ENCODE data around the gene TRAF3. TPM values are rescaled to one million over a fixed set of nuclear protein-coding genes. Genes with fewer than 3 reads are reported as not detected.
A peak's percentile ranks its signal among the peaks of the same experiment; 100 is the strongest.
"Not testable (repeated sequence)": the region's sequence is repeated elsewhere in the genome, so short reads cannot be mapped to it uniquely, and the experiment has no call there.

Gene TRAF3
- total RNA-seq, 1 experiment from 2014 or later: 11.5 TPM

DNA sequence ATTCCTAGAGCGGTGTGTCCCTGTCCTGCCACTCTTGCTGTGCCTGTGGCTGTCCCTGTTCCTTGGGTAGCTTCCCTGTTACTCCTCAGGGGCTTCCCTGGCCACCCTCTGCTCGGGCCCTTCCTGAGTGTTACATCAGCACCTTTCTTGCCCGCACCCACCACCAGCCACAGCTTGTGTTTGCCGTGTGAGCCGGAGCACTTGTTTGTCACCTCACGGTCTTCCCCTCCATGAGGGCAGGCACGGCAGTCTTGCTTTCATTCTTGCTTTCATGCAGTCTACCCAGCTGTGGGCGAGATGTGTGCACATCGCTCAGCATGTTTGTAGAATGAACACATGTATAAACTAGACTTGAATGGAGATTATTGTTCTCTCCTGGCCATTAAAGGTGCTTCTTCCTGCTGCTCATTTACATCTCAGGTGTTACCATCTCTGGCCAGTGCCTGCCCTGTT is 42.0 kb downstream of the TRAF3 start:
- Histone ChIP-seq H3K36me3 (replicated peaks; ENCODE audit: control insufficient read depth, insufficient read depth, low read length) (no peaks in the 10 kb centered on the region), H3K27me3 (ENCODE audit: control insufficient read depth, insufficient read depth, low read length) (no peaks in the 10 kb centered on the region), H3K4me3 (ENCODE audit: insufficient read depth, low read depth, low read length) (no peak overlapping the region)
- no peak for DNase-seq

DNA sequence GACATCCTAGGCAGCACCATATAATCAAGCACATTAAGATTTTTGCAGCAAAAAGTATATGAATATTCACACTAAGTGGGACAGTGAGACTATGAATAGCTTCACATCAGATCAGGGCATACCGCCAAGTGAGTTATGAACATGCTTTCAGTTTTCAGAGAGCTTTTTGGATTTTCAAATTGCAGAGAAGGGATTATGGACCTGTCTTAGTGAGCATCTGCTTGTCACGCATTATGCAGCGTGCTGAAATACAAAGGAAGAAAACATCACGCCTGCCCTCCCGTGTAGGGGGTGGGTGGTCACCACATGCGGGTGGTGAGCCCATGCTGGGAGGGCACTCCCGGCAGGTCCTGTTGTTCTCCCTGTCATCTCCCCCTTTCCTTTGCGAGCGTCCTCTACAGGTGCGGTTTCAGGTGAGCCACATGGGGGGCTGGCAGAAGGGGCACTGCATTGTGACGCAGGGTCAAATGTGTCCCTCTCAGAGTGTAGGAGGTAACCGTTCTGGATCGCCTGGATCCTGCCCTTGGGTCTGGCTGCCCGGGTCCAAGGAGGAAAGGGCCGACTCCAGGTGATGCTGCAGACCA is 42.6 kb downstream of the TRAF3 start:
- no peak for DNase-seq
- no peaks in the 10 kb centered on the region for H3K27me3 ChIP-seq (ENCODE audit: control insufficient read depth, insufficient read depth, low read length)

DNA sequence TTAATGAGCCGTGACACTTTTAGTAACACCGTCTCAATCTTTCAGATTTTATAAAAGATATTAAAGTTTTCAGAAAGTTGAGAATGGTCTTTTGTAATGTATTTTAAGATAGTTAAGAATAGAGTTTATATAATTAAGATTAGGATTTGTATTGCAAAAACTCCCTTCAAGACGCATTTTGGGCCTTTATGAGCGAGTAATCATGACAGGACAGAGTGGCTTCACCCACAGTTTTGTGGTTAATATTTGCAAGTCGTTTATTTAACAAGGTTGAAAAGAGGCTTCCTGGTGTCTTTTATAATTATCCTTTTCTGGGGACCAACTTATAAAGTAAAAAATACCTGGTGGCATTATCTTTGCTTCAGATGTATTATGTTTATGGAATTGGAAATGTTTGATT is 44.0 kb downstream of the TRAF3 start:
- Histone ChIP-seq H3K4me3 (ENCODE audit: insufficient read depth, low read depth, low read length) (no peak overlapping the region), H3K36me3 (replicated peaks; ENCODE audit: control insufficient read depth, insufficient read depth, low read length) (no peaks in the 10 kb centered on the region), H3K27me3 (ENCODE audit: control insufficient read depth, insufficient read depth, low read length) (no peaks in the 10 kb centered on the region)
- DNase-seq: no peak

More for the DNA sequence above, 42.6 kb downstream of the TRAF3 start:
- Histone ChIP-seq H3K36me3 (replicated peaks; ENCODE audit: control insufficient read depth, insufficient read depth, low read length) (no peaks in the 10 kb centered on the region), H3K4me3 (ENCODE audit: insufficient read depth, low read depth, low read length) (no peak overlapping the region)

DNA sequence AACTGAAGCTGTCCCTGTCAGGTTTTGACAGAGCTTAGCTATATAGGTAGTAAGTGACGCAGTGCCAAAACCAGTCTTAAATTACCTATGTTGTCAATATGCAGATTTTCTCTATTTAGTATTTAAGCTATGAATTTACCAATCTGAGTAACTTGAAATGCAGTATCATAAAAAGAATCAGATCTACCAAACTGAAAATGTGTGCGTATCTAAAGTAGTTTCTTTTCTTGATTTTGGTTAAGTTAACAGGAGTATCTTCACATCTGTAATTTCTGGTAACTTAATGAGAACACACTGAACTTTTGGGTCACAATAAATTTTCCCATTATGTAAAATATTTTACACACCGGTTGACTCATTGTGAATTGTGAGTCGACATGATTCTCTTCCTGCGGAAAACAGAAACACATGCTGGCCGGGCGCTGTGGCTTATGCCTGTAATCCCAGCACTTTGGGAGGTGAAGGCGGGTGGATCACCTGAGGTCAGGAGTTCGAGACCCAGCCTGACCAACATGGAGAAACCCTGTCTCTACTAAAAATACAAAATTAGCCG is 45.1 kb downstream of the TRAF3 start:
- Histone ChIP-seq H3K36me3 (replicated peaks; ENCODE audit: control insufficient read depth, insufficient read depth, low read length) (no peaks in the 10 kb centered on the region), H3K4me3 (ENCODE audit: insufficient read depth, low read depth, low read length) (no peak overlapping the region), H3K27me3 (ENCODE audit: control insufficient read depth, insufficient read depth, low read length) (no peaks in the 10 kb centered on the region)
- DNase-seq: no peak

DNA sequence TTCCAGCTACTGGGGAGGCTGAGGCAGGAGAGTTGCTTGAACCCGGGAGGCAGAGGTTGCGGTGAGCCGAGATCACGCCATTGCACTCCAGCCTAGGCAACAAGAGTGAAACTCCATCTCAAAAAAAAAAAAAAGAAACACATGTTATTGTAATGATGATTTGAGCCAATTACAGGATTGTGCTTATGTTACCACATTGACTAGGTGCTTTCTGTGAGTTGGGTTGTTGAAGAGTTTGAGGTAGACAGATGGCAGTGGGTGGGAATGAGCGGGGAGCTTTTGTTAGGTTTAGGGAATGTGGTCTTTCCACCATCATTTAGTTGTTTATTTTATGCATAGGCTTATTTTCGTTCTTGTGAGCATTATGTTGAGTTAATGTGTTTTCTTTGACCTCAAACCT is 45.6 kb downstream of the TRAF3 start:
- not testable (repeated sequence) for H3K36me3 ChIP-seq (replicated peaks; ENCODE audit: control insufficient read depth, insufficient read depth, low read length); DNase-seq; H3K4me3 ChIP-seq (ENCODE audit: insufficient read depth, low read depth, low read length); H3K27me3 ChIP-seq (ENCODE audit: control insufficient read depth, insufficient read depth, low read length)

DNA sequence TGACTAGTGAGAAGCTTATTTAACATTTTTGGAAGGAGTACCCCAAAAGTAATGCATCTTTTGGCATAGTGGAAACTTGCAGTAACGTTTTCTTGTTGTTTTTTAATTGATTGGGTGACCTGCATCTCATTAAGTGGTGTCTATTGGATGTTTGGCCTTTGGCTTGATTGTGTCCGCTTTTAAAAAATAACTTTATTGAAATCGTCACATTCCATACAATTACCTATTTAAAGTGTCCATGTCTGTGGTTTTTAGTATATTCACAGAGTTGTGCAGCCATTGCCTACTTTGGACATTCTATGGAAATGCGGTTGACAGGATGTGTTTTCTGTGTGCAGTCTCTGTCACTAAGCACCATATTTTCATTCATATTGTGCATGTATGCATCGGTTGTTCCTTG is 46.3 kb downstream of the TRAF3 start:
- Histone ChIP-seq H3K36me3 (replicated peaks; ENCODE audit: control insufficient read depth, insufficient read depth, low read length) (no peaks in the 10 kb centered on the region), H3K4me3 (ENCODE audit: insufficient read depth, low read depth, low read length) (no peak overlapping the region), H3K27me3 (ENCODE audit: control insufficient read depth, insufficient read depth, low read length) (no peaks in the 10 kb centered on the region)

DNA sequence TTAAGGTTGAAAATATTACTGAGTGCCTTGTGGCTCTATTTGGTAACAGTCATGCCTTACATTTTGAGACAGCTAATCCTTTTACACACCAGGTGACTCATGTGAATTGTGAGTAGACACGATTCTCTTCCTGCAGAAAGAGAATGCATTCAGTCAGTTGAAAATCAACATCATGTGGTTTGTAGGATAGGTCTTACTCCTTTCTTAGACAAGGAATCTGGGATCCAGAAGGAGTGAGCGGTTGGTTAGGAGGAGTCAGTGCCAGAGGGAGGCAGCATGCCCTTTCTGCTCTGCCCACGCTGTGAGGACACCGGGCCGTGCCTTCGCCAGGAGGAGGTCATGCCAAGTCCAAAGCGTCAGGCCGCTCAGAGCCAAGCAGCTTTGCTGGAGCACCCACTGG is 47.6 kb downstream of the TRAF3 start:
- no peak overlapping the region for H3K4me3 ChIP-seq (ENCODE audit: insufficient read depth, low read depth, low read length)
- H3K27me3 ChIP-seq (ENCODE audit: control insufficient read depth, insufficient read depth, low read length): no peaks in the 10 kb centered on the region
- H3K36me3 ChIP-seq (replicated peaks; ENCODE audit: control insufficient read depth, insufficient read depth, low read length): no peaks in the 10 kb centered on the region
- no peak for DNase-seq

More for the DNA sequence above, 46.3 kb downstream of the TRAF3 start:
- DNase-seq: no peak

DNA sequence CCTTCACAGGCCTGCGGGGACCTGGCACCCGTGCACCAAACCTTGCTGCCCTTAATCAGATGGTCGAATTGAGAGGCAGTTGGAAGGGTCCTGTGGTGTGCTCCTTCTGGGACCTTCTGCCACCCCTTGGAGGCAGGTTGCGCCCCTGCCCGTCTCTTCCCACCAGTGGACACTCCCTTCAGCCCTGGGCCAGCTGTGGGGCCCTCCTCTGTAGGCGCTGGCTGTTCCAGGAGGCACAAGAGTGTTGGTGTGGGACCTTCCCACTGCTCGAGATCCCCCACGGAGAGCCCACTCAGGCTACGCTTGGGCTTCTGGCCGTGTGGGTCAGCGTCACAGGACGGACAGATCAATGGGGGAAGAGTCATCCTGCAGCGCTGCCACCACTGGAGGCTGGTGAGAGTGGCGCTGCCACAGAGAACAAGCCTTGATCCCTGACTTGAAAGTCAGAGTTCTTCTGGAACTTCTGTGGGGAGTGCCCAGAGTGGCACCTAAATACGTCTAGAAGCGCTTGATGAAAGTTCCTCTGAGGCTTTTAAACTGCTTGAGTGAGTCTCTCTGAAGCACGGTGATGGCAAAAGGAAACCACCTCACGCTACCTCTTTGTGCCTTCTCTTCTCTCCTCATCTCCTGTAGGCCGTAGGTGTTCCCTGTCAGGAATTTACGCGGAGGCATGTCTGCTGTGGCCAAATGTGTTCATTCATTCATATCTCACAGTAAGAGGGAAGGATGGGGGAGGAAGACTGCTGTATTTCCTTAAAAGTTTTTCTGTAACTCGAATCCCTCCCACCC is 48.3 kb downstream of the TRAF3 start:
- DNase-seq: no peak
- Histone ChIP-seq H3K27me3 (ENCODE audit: control insufficient read depth, insufficient read depth, low read length) (no peaks in the 10 kb centered on the region), H3K4me3 (ENCODE audit: insufficient read depth, low read depth, low read length) (no peak overlapping the region), H3K36me3 (replicated peaks; ENCODE audit: control insufficient read depth, insufficient read depth, low read length) (no peaks in the 10 kb centered on the region)

DNA sequence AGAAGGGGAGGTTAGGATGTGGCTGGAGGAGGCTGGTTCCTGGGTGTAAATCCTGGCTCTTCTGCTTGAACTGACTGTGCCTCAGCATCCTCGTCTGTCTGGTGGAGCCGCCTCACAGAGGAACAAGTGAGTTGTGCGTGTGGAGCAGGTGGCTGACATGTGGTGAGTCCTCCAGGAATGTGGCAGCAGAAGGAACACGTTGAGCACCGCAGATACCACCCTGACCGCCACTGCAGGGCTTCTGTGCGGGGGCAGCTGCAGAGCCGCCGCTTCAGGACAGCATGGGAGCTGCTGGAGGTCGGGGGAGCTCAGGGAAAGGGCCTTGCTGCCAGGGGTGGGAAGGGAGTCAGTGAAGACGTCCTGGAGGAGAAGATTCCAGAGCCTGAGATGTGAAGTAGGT is 48.9 kb downstream of the TRAF3 start:
- no peaks in the 10 kb centered on the region for H3K36me3 ChIP-seq (replicated peaks; ENCODE audit: control insufficient read depth, insufficient read depth, low read length)
- no peaks in the 10 kb centered on the region for H3K27me3 ChIP-seq (ENCODE audit: control insufficient read depth, insufficient read depth, low read length)
- no peak overlapping the region for H3K4me3 ChIP-seq (ENCODE audit: insufficient read depth, low read depth, low read length)
- DNase-seq: peak; percentile 43

DNA sequence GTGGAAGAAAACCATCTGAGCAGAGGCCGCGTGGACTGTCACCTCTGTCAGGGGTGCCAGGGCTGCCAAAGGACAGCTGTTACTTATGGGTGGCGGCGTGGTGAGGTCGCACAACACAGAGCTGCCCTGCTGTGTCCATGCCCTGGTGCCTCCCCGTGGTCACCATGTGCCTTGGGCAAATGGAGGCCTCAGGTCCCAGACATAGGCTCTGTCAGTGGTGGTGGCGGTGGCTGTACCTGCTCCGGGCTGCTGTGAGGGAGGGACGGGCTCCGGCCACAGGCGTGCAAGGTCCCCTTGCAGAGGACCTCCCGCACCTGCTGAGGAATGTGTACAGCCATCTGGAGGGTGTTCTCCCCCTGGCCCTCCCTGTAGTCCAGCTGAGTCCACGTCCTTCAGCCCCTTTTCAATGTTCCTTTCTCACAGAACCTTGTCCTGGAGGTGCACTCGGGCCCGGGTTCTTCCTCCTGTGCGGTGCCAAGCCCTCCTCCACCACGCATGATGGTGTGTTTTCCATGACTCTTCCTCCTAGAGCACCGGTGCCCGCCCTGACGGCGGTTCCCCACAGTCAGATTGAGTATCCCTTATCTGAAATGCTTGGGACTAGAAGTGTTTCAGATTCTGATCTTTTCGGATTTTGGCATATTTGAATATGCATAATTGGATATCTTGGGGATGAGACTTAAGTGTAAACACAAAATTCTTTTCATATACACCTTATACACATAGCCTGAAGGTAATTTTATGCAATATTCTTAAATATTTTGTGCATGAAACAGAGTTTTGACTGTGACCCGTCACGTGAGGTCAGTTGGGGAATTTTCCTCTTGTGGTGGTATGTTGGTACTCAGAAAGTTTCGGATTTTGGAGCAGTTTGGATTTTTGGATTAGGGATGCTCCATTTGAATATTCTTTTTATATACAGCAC is 49.8 kb downstream of the TRAF3 start:
- Histone ChIP-seq H3K4me3 (ENCODE audit: insufficient read depth, low read depth, low read length) (no peak overlapping the region), H3K36me3 (replicated peaks; ENCODE audit: control insufficient read depth, insufficient read depth, low read length) (no peaks in the 10 kb centered on the region), H3K27me3 (ENCODE audit: control insufficient read depth, insufficient read depth, low read length) (no peaks in the 10 kb centered on the region)
- no peak for DNase-seq

DNA sequence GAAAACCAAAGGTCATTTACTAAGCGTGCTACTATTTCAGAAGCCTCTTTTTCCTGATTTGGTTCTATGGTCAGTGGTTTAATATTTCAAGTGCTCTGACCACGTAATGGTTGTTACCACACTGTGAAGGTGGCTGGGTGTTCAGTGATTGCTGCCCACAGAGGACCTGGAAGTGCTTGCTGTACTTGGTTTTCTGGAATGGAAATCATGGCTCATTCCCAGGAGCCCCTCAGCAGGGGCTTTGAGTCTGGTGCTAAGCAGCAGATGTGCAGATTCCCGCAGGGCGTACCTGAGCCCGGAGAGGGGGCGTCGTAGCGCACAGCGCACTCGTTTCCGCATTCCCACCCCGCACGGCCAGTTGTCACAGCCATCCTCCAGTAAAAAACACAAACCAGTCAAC is 50.5 kb downstream of the TRAF3 start:
- H3K27me3 ChIP-seq (ENCODE audit: control insufficient read depth, insufficient read depth, low read length): no peaks in the 10 kb centered on the region
- peak; percentile 47 for DNase-seq
- no peaks in the 10 kb centered on the region for H3K36me3 ChIP-seq (replicated peaks; ENCODE audit: control insufficient read depth, insufficient read depth, low read length)
- H3K4me3 ChIP-seq (ENCODE audit: insufficient read depth, low read depth, low read length): no peak overlapping the region

DNA sequence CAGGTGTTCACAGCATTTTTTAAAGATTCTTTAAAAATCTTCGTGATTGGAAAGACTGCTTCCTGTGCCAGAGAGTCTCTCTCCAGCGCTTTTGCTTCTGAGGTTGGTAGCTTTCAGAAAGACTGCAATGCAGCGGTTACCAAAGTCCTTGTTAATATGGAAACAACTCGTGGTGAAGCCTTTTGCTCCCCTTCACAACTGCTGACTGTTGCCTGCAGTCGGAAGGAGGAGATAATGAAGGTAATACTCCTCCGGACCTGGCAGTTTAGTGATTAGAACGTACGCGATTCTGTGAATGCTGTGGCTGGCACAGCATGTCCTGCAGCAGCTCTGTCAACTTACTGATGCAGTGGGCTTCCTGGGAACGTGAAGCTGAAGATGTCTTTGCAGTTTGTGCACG is 50.9 kb downstream of the TRAF3 start:
- no peaks in the 10 kb centered on the region for H3K27me3 ChIP-seq (ENCODE audit: control insufficient read depth, insufficient read depth, low read length)
- no peaks in the 10 kb centered on the region for H3K36me3 ChIP-seq (replicated peaks; ENCODE audit: control insufficient read depth, insufficient read depth, low read length)
- DNase-seq: no peak
- no peak overlapping the region for H3K4me3 ChIP-seq (ENCODE audit: insufficient read depth, low read depth, low read length)

DNA sequence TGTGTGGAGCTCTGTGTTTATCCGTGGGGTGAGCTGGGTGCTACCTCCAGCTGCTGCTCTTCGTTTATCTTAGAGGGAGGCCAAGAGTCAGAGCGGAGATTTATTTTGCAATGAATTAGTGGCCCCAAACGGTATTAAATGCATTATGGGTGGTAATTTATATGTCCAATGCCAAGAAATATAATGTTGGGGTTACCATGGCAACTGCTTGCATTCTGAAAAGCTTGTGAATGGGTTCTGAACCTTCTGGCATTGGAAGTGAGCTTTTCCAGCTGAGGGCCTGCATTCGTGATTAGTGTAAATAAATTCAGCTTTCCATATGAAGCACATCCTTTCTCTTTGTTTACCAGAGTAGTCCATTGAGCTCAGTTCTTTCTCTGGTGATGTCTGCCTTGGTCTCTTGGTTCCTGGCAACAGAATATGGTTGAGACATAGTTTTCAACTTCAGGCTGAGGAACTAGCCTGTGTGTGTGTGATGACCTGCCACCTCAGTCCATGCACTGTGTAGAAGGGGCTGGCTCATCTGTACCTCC is 51.8 kb downstream of the TRAF3 start:
- H3K27me3 ChIP-seq (ENCODE audit: control insufficient read depth, insufficient read depth, low read length): no peaks in the 10 kb centered on the region
- no peak for DNase-seq
- no peak overlapping the region for H3K4me3 ChIP-seq (ENCODE audit: insufficient read depth, low read depth, low read length)
- no peaks in the 10 kb centered on the region for H3K36me3 ChIP-seq (replicated peaks; ENCODE audit: control insufficient read depth, insufficient read depth, low read length)

DNA sequence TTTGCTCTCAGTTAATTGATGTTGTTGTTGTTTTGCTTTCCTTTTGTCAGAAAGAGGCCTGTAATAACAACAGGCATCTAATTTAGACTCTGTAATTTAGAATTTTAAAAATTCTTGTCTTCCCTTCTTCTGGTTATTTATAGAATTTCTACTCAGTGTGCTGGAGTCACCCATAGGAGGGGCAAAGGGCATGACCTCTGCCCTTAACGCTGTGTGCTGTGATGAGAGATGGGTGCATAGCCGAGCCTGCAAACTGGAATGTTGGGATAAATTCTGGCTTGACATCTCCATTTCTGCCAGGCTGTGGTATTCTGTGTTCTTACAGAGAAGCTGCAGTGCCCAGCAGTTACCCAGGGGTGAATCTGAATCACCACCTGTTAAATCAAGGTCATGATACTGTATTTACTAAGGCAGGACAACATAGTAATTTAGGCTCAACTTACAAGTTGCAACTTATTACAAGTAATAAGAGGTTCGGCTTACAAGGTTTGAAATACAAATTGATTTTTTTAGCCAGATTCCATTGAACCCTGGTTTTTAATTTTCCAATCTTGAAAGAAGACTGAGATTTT is 53.3 kb downstream of the TRAF3 start:
- Histone ChIP-seq H3K27me3 (ENCODE audit: control insufficient read depth, insufficient read depth, low read length) (no peaks in the 10 kb centered on the region), H3K4me3 (ENCODE audit: insufficient read depth, low read depth, low read length) (no peak overlapping the region), H3K36me3 (replicated peaks; ENCODE audit: control insufficient read depth, insufficient read depth, low read length) (no peaks in the 10 kb centered on the region)
- no peak for DNase-seq

Measured in H7 (cell line).